Ovary (tissue), 3 donors: ENCODE results near the gene RMND1.

Experiments used
- CTCF ChIP-seq, 3 donors: fragments of 450-650 bp in 2 of 3; fragments of 200-600 bp in 1 of 3; IDR thresholded peaks; one replicate each; pipeline versions ENCODE4 v1.5.1 to v1.8.0; 2016 to 2022; ENCODE audit warnings: antibody characterized with exemption in 3 of 3, mild to moderate bottlenecking in 1 of 3
- EP300 ChIP-seq: sonication (generic); formaldehyde crosslinking; IDR thresholded peaks from one replicate; pipeline ENCODE4 v1.6.1; 2017; ENCODE audit warnings: antibody characterized with exemption
- POLR2A ChIP-seq: fragments of 450-650 bp; IDR thresholded peaks from one replicate; pipeline ENCODE4 v1.6.1; 2017; ENCODE audit warnings: antibody characterized with exemption, mild to moderate bottlenecking, moderate library complexity
- donor health status: DM: no; HTN: no; CAD: no.

- TF ChIP-seq CTCF (IDR thresholded peaks at IDR 0.05) = no peak
- TF ChIP-seq EP300 = no peak
- TF ChIP-seq POLR2A = no peak
These were observed 63.7 kb downstream of the RMND1 start for GRCh38 chr6:151388236-151388635.
